Measurements from ENCODE around the gene NGDN. TPM values are rescaled to one million over a fixed set of nuclear protein-coding genes. Genes with fewer than 3 reads are reported as not detected.
"Not testable (repeated sequence)": the region's sequence is repeated elsewhere in the genome, so short reads cannot be mapped to it uniquely, and the experiment has no call there.

Gene NGDN
- total RNA-seq, 4 donors from 2014 or later, result 35.8 to 45.6 (median 36.5) TPM

GRCh38 chr14:23452237-23452636, 17.3 kb upstream of the NGDN start:
- no peak overlapping the region for H3K4me3 ChIP-seq
- no peaks in the 10 kb centered on the region for H3K9me3 ChIP-seq
- no peaks in the 10 kb centered on the region for H3K4me1 ChIP-seq
- no peaks in the 10 kb centered on the region for H3K36me3 ChIP-seq
- no peak for TF ChIP-seq POLR2A (IDR thresholded peaks at IDR 0.05)
- no peak for TF ChIP-seq EP300 (IDR thresholded peaks at IDR 0.05)
- TF ChIP-seq, protein P1, sequence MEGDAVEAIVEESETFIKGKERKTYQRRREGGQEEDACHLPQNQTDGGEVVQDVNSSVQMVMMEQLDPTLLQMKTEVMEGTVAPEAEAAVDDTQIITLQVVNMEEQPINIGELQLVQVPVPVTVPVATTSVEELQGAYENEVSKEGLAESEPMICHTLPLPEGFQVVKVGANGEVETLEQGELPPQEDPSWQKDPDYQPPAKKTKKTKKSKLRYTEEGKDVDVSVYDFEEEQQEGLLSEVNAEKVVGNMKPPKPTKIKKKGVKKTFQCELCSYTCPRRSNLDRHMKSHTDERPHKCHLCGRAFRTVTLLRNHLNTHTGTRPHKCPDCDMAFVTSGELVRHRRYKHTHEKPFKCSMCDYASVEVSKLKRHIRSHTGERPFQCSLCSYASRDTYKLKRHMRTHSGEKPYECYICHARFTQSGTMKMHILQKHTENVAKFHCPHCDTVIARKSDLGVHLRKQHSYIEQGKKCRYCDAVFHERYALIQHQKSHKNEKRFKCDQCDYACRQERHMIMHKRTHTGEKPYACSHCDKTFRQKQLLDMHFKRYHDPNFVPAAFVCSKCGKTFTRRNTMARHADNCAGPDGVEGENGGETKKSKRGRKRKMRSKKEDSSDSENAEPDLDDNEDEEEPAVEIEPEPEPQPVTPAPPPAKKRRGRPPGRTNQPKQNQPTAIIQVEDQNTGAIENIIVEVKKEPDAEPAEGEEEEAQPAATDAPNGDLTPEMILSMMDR (IDR thresholded peaks at IDR 0.05), result no peak
- H3K27ac ChIP-seq, result no peak overlapping the region
- WGBS, 2 donors, result 92 to 98% methylated on average over 2 of the region's 2 CpGs
- peaks cover 0 to 15% of the 10 kb centered on the region in 2 donors for H3K27me3 ChIP-seq
- no peak for DNase-seq (ENCODE audit: low spot score in 2 of 2)

DNA sequence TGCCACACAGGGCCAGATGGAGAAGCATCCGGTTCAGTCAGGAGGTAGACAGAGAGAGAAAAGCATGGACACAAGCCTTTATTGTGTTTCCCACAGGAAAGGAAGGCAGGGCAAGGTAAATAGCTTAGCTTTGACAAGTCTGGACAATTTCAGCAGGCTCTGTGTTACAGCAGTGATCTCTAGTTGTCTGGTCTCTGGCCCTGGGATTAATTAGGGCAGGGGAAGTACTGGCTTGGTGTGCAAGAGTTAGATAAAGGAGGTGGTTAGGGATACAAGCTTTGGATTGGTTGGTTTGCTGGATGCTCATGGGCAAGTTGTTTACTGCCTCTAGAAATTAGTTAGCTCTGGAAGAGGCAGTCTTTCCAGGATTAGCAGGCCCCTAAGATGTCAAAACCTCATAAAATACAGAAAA, 15.1 kb upstream of the NGDN start:
- no peak for DNase-seq (ENCODE audit: low spot score in 2 of 2)
- no peaks in the 10 kb centered on the region for H3K9me3 ChIP-seq
- peaks cover 0 to 15% of the 10 kb centered on the region in 2 donors for H3K27me3 ChIP-seq
- no peaks in the 10 kb centered on the region for H3K36me3 ChIP-seq
- 11 to 18% methylated on average over 1 of the region's 1 CpG for WGBS, 2 donors
- no peak overlapping the region for H3K27ac ChIP-seq
- H3K4me3 ChIP-seq, result no peak overlapping the region
- TF ChIP-seq, protein P1 (IDR thresholded peaks at IDR 0.05), result no peak
- TF ChIP-seq EP300 (IDR thresholded peaks at IDR 0.05) (no peak), POLR2A (IDR thresholded peaks at IDR 0.05) (no peak)
- H3K4me1 ChIP-seq, result no peaks in the 10 kb centered on the region

DNA sequence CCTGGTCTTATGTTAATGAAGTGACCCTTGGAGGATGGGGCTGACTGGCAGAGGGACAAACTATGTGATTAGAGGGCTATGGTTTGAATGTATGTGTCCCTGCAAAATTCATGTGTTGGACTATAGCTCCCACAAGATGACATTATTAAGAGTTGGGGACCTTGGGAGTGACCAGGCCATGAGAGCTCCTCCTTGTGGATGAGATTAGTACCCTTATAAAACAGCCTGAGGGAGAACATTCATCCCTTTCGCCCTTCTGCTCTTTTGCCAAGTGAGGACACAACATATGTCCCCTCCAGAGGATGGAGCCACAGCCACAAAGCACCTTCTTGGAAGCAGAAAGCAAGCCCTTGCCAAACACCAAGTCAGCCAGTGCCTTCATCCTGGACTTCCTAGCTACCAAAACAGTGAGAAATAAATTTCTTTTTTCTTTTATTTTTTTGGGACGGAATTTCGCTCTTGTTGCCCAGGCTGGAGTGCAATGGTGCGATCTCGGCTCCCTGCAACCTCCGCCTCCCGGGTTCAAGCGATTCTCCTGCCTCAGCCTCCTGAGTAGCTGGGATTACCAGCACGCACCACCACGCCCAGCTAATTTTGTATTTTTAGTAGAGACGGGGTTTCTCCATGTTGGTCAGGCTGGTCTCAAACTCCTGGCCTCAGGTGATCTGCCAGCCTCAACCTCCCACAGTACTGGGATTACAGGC, 12.5 kb upstream of the NGDN start:
- H3K27me3 ChIP-seq, result peaks cover 0 to 15% of the 10 kb centered on the region in 2 donors
- 87 to 91% methylated on average over 11 of the region's 11 CpGs for WGBS, 2 donors
- H3K27ac ChIP-seq; H3K9me3 ChIP-seq; H3K4me1 ChIP-seq; H3K36me3 ChIP-seq; DNase-seq (ENCODE audit: low spot score in 2 of 2); H3K4me3 ChIP-seq: not testable (repeated sequence)

- no peak for TF ChIP-seq EP300 (IDR thresholded peaks at IDR 0.05)
- TF ChIP-seq, protein P1 (IDR thresholded peaks at IDR 0.05), result no peak
- TF ChIP-seq POLR2A (IDR thresholded peaks at IDR 0.05), result no peak
- H3K27ac ChIP-seq, result no peak overlapping the region
- H3K4me3 ChIP-seq, result no peak overlapping the region
- H3K9me3 ChIP-seq, result no peaks in the 10 kb centered on the region
- no peaks in the 10 kb centered on the region for H3K36me3 ChIP-seq
- no peak for DNase-seq (ENCODE audit: low spot score in 2 of 2)
- H3K4me1 ChIP-seq, result no peaks in the 10 kb centered on the region
- 82 to 84% methylated on average over 5 of the region's 5 CpGs for WGBS, 2 donors
- H3K27me3 ChIP-seq, result peaks cover 0 to 9% of the 10 kb centered on the region in 2 donors
Observed at GRCh38 chr14:23457587-23458445, 11.7 kb upstream of the NGDN start.

DNA sequence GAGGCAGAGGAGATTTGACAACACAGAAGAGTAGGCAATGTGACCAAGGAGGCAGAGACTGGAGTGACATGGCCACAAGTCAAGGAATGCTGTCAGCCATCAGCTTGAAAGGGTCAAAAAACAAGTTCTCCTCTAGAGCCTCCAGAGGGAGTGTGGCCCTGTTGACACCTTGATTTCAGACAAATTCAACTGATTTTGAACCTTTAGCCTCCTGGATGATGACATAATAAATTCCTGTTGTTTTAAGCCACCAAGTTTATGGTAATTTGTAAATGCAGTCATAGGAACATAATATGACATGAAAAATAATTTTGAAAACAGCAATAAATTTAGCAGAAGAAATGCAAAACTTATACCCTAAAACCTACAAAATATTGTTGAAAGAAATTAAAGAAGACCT, 8.5 kb upstream of the NGDN start:
- H3K4me1 ChIP-seq, result peaks cover 0 to 6% (median 0%) of the 10 kb centered on the region in 4 donors
- H3K27me3 ChIP-seq, result no peaks in the 10 kb centered on the region
- no peak for TF ChIP-seq EP300 (IDR thresholded peaks at IDR 0.05)
- TF ChIP-seq, protein P1 (IDR thresholded peaks at IDR 0.05), result no peak
- no peak for TF ChIP-seq POLR2A (IDR thresholded peaks at IDR 0.05)
- no peaks in the 10 kb centered on the region for H3K36me3 ChIP-seq
- no peak for DNase-seq (ENCODE audit: low spot score in 2 of 2)
- H3K4me3 ChIP-seq, result no peak overlapping the region
- no peaks in the 10 kb centered on the region for H3K9me3 ChIP-seq
- no peak overlapping the region for H3K27ac ChIP-seq

Data from tibial nerve (tissue), 4 donors.